Measurements from ENCODE around the gene KRT25. TPM values are rescaled to one million over a fixed set of nuclear protein-coding genes. Genes with fewer than 3 reads are reported as not detected.

KRT25 gene
- total and polyA plus RNA-seq, 9 donors, result not detected

DNA sequence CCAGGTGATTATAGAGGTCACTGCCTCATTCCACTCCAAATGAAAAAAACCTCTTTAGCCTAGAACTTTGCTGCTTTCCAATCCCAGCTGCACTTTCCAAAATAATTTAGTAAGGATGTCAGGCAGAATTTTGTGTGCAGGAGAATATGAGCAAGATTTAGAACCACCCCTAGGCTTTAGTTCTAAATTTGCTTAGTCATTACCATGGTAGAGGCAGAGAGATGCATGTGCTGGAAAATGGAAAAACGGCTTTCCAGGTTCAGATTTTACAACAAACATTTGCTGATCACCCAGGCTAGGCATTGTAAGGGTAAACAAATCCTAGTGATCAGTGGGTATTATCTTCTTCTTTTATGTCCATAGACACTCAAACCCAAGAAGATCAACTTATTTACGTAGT lies 10.5 kb upstream of the KRT25 start:
- intact Hi-C loops (cut with DNase I), result no loop called here

DNA sequence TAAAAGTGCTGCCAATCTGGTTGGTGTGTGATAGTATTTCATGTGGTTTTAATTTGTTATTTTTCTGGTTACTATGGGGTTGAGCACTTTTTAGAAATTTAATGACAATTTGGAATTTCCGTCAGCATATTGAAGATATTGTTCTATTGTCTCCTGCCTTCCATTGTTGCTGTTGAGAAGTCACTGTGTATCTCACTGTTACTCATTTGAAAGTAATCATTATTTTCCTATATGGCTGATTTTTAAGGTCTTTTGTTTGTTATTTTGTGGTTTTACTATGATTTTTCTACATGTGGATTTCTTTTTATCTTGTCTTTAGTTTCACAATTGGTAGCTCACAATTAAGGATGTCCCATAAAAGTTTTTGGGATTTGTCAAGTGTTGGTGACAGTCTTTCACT lies 8.6 kb upstream of the KRT25 start:
- no peak for DNase-seq
- Histone ChIP-seq H3K9me3 (peaks cover 3 to 4% of the 10 kb centered on the region in 2 donors), H3K27ac (no peak overlapping the region), H3K4me3 (no peak overlapping the region), H3K27me3 (no peaks in the 10 kb centered on the region), H3K4me1 (ENCODE audit: insufficient read depth) (no peaks in the 10 kb centered on the region), H3K36me3 (no peaks in the 10 kb centered on the region)
- no peak for TF ChIP-seq CTCF (IDR thresholded peaks at IDR 0.05)
- TF ChIP-seq EP300 (IDR thresholded peaks at IDR 0.05), result no peak
- no peak for TF ChIP-seq POLR2A (IDR thresholded peaks at IDR 0.05)
- WGBS, 3 donors, result 59 to 67% (median 60%) methylated on average over 1 of the region's 1 CpG
- intact Hi-C loops (cut with DNase I), result no loop called here

More for the DNA sequence above, 10.5 kb upstream of the KRT25 start:
- 78 to 83% (median 79%) methylated on average over 2 of the region's 2 CpGs for WGBS, 3 donors
- Histone ChIP-seq H3K27ac (no peak overlapping the region), H3K4me3 (no peak overlapping the region), H3K36me3 (no peaks in the 10 kb centered on the region), H3K27me3 (no peaks in the 10 kb centered on the region), H3K9me3 (peaks cover 0 to under 1% of the 10 kb centered on the region in 2 donors), H3K4me1 (ENCODE audit: insufficient read depth) (no peaks in the 10 kb centered on the region)
- no peak for DNase-seq
- TF ChIP-seq POLR2A (IDR thresholded peaks at IDR 0.05) (no peak), EP300 (IDR thresholded peaks at IDR 0.05) (no peak), CTCF (IDR thresholded peaks at IDR 0.05) (no peak)

- Histone ChIP-seq H3K27me3 (no peaks in the 10 kb centered on the region), H3K4me3 (no peak overlapping the region), H3K4me1 (ENCODE audit: insufficient read depth) (no peaks in the 10 kb centered on the region), H3K9me3 (peaks cover 3 to 4% of the 10 kb centered on the region in 2 donors), H3K36me3 (no peaks in the 10 kb centered on the region), H3K27ac (no peak overlapping the region)
- no peak for TF ChIP-seq CTCF (IDR thresholded peaks at IDR 0.05)
- TF ChIP-seq EP300 (IDR thresholded peaks at IDR 0.05), result no peak
- TF ChIP-seq POLR2A (IDR thresholded peaks at IDR 0.05), result no peak
- 17 to 24% (median 21%) methylated on average over 1 of the region's 1 CpG for WGBS, 3 donors
- intact Hi-C loops (cut with DNase I), result no loop called here
- no peak for DNase-seq
These were observed 5.2 kb upstream of the KRT25 start for GRCh38 chr17:40760105-40761016.

GRCh38 chr17:40753804-40754203 lies 1.3 kb downstream of the KRT25 start:
- Histone ChIP-seq H3K4me1 (ENCODE audit: insufficient read depth) (no peaks in the 10 kb centered on the region), H3K9me3 (no peaks in the 10 kb centered on the region), H3K27ac (no peak overlapping the region), H3K27me3 (no peaks in the 10 kb centered on the region), H3K36me3 (no peaks in the 10 kb centered on the region), H3K4me3 (no peak overlapping the region)
- TF ChIP-seq CTCF (IDR thresholded peaks at IDR 0.05) (no peak), POLR2A (IDR thresholded peaks at IDR 0.05) (no peak), EP300 (IDR thresholded peaks at IDR 0.05) (no peak)
- 91% methylated on average over 3 of the region's 3 CpGs for WGBS, 3 donors
- intact Hi-C loops (cut with DNase I), result no loop called here
- DNase-seq, result no peak
